Uterus (tissue), 2 donors: Measurements from ENCODE around the gene PLEKHH1.

Experiments used
- POLR2A ChIP-seq, 2 donors: fragments of 450-650 bp; IDR thresholded peaks; one replicate each; pipeline ENCODE4 v1.6.1; 2016; ENCODE audit warnings: antibody characterized with exemption in 2 of 2, mild to moderate bottlenecking in 1 of 2, moderate library complexity in 1 of 2
- TF ChIP-seq, protein P1 (sequence below), 4 experiments: fragments of 200-600 bp in 2 of 4; fragments of 450-650 bp in 2 of 4; sonication (generic) in 2 of 4; IDR thresholded peaks; one replicate each; pipeline ENCODE4 v1.5.1; 2016 to 2019; ENCODE audit warnings: antibody characterized with exemption in 4 of 4, mild to moderate bottlenecking in 2 of 4, moderate library complexity in 1 of 4

GRCh38 chr14:67633451-67634147, 100.5 kb downstream of the PLEKHH1 start:
- TF ChIP-seq, protein P1, sequence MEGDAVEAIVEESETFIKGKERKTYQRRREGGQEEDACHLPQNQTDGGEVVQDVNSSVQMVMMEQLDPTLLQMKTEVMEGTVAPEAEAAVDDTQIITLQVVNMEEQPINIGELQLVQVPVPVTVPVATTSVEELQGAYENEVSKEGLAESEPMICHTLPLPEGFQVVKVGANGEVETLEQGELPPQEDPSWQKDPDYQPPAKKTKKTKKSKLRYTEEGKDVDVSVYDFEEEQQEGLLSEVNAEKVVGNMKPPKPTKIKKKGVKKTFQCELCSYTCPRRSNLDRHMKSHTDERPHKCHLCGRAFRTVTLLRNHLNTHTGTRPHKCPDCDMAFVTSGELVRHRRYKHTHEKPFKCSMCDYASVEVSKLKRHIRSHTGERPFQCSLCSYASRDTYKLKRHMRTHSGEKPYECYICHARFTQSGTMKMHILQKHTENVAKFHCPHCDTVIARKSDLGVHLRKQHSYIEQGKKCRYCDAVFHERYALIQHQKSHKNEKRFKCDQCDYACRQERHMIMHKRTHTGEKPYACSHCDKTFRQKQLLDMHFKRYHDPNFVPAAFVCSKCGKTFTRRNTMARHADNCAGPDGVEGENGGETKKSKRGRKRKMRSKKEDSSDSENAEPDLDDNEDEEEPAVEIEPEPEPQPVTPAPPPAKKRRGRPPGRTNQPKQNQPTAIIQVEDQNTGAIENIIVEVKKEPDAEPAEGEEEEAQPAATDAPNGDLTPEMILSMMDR (IDR thresholded peaks at IDR 0.05) = no peak
- no peak for TF ChIP-seq POLR2A (IDR thresholded peaks at IDR 0.05)
